ENCODE measurements around the gene ADH7.

DNA sequence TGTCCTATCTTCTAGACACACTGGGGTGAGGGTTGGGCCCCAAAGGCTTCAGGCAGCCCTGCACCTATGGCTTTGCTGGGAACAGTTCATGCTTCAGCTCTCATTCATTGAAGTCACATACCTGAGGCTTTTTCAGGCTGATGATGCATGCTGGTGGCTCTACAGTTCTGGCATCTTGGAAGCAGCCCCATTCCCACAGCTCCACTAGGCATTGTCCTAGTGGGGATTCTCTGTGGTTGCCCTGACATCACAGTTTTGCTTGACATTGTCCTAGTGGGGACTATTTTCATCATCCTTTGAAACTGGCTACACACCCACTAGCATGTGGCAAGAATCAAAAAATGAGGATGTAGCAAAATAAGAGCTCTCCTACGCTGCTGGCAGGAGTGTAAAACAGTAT is 38.0 kb upstream of the ADH7 start:
- TF ChIP-seq, protein P1, sequence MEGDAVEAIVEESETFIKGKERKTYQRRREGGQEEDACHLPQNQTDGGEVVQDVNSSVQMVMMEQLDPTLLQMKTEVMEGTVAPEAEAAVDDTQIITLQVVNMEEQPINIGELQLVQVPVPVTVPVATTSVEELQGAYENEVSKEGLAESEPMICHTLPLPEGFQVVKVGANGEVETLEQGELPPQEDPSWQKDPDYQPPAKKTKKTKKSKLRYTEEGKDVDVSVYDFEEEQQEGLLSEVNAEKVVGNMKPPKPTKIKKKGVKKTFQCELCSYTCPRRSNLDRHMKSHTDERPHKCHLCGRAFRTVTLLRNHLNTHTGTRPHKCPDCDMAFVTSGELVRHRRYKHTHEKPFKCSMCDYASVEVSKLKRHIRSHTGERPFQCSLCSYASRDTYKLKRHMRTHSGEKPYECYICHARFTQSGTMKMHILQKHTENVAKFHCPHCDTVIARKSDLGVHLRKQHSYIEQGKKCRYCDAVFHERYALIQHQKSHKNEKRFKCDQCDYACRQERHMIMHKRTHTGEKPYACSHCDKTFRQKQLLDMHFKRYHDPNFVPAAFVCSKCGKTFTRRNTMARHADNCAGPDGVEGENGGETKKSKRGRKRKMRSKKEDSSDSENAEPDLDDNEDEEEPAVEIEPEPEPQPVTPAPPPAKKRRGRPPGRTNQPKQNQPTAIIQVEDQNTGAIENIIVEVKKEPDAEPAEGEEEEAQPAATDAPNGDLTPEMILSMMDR (IDR thresholded peaks at IDR 0.05), result no peak
- no peak for TF ChIP-seq POLR2A (IDR thresholded peaks at IDR 0.05)

Measured in heart left ventricle (tissue), 13 donors.